Measurements from ENCODE around the gene RUNDC1. TPM values are rescaled to one million over a fixed set of nuclear protein-coding genes. Genes with fewer than 3 reads are reported as not detected.
"Not testable (repeated sequence)": the region's sequence is repeated elsewhere in the genome, so short reads cannot be mapped to it uniquely, and the experiment has no call there.

RUNDC1 gene
- total RNA-seq, result 5.3 TPM

DNA sequence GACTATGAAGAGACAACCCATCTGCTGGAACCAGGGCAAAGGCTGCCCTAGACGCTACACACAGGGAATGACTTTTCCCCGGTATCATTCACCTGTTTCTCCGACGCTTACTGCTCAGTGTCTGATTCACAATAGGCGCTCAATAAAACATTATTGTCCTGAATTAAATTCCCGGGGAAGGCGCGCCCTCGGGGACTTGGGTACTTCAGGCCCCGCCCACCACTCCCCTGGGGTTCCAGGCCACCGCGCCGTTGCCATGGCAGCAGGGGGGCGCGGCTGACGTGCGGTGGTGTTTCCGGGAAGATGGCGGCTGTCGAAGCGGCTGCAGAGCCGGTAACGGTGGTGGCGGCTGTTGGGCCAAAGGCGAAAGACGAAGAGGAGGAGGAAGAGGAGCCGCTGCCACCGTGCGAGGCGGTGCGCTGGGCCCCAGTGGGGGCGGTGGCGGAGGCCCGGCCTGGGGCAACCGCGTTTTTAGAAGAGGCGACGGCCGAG, at the start of gene RUNDC1:
TSS of gene RUNDC1 (plus strand) at position 292 of the 492 bp plus-strand sequence. CDS start at position 304, 12 bp downstream.
- ATAC-seq, result peak; percentile 95
- DNase-seq (ENCODE audit: low spot score), result peak; percentile 93

DNA sequence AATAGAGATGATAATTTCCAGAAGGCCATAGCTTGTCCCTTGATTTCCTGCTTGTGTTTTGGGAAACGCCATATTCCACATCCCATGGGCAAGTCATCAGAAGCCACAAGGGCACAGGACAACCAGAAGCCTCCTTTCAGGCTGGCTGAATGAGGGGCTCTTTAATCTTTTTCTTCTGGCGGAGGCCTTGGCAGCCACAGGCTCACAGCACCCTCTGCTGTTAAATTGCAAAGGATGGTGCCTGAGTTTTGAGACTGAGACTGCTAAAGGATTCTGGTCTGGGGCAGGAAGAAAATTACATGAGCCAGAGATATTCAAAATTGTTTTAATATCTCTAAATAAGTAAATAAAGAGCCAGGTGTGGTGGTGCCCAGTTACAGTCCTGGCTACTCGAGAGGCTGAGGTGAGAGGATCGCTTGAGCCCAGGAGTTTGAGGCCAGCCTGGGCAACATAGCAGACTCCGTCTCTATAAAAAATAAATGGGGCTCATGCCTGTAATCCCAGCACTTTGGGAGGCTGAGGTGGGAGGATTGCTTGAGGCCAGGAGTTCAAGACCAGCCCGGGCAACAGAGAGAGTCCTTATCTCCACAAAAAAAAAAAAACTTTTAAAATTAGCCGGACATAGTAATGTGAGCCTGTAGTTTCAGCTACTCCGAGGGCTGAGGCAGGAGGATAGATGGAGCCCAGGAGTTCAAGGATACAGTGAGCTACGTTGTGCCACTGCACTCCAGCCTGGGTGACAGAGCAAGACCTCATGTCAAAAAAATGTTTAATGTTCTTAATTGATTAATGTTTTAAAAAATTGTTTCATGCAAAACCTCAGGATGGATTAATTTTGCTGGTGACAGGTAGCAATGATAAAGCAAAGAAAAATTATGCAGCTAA, 42.4 kb upstream of the RUNDC1 start:
- no peak for DNase-seq (ENCODE audit: low spot score)
- ATAC-seq, result peak; percentile 90

- ATAC-seq (no peak), DNase-seq (ENCODE audit: low spot score) (no peak)
Measured at GRCh38 chr17:42944211-42944610, 36.2 kb upstream of the RUNDC1 start.

DNA sequence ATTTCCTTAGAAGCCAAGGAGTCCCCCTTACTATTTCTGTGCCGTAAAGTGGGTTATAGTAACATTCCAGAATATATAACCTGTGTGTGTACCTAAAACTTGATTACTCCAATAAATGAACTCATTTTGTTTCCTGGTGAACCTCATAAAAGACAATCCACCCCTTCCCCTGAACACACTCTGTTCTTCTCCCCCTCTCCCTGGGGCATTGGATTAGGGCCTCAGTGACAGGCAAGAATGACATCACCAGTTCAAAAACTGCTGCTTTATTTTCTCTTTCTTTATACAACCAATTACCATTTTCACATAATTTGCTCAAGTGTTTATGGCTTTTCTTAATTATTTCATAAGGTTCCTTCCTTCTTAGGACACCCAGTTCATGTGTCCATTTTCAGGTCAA, 33.6 kb upstream of the RUNDC1 start:
- DNase-seq (ENCODE audit: low spot score) (no peak), ATAC-seq (no peak)

DNA sequence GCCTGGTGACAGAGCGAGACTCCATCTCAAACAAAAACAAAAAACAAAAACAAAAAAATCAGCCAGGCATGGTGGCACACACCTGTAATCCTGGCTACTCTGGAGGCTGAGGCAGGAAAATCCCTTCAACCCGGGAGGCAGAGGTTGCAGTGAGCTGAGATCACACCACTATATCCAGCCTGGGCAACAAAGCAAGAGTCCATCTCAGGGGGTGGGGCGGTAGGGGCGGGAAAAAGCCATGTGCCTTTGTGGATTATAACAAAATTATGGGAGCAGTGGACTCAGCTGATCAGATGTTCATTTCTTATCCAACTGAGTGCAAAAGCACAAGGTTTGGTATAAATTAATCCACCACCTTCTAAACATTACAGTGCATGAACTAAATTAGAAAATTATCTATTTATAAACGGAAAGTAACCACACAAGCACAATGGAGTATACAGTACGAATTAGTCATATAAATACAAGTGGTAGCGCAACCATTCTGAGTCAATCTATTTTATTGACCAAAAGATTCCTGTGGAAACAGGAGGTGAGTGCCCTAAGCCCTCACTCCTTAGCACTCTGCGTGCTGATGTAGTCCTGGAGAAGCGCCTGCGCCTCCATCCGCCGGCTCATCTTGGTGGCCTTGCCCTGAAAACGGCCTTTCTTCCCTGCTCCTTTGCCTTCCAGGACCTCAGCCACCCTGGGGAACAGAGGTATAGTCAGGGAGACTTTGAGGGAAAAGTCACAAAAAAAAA, 30.2 kb upstream of the RUNDC1 start:
- DNase-seq (ENCODE audit: low spot score) (no peak), ATAC-seq (no peak)

DNA sequence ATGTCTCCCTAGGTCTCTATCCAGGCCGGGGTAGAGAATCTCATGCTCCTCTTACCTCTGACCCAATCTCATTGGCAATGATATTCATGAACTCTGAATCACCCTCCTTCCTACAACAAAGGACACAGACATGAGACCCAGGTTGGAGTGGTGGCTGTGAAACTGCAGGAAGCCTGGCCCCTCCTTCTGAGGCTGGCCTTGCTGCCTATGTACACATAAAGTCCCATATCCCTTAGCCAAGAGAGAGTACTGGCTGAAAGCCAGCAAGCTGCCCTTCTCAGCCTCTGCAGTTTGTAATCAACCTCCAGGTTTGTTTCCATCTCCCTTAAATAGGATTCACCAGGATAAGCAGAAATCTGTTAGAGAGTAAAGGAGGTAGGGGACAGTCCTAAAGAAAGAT, 26.7 kb upstream of the RUNDC1 start:
- DNase-seq (ENCODE audit: low spot score) (no peak), ATAC-seq (no peak)

- peak; percentile 98 for ATAC-seq
- DNase-seq (ENCODE audit: low spot score), result peak; percentile 95
Measured at GRCh38 chr17:42964161-42964932, 16.0 kb upstream of the RUNDC1 start, which contains the start of gene AARSD1. Gene AARSD1 (minus strand): TSS chr17:42964454. CDS start chr17:42964440, 14 bp downstream.

DNA sequence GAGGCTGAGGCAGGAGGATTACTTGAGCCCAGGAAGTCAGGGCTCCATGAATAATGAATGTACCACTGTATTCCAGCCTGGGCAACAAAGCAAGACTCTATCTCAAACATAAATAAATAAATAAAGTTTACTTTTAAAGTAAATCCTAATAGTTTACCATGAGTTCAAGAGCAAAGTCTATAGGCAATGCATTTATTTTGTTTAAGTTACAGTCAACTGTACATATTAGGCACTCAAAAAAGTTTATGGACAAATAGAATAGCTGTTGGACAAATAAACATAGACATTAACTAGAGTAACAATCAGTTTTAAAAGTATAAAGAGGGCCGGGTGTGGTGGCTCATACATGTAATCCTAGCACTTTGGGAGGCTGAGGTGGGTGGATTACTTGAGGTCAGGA, 12.4 kb upstream of the RUNDC1 start:
- ATAC-seq, result no peak
- no peak for DNase-seq (ENCODE audit: low spot score)

DNA sequence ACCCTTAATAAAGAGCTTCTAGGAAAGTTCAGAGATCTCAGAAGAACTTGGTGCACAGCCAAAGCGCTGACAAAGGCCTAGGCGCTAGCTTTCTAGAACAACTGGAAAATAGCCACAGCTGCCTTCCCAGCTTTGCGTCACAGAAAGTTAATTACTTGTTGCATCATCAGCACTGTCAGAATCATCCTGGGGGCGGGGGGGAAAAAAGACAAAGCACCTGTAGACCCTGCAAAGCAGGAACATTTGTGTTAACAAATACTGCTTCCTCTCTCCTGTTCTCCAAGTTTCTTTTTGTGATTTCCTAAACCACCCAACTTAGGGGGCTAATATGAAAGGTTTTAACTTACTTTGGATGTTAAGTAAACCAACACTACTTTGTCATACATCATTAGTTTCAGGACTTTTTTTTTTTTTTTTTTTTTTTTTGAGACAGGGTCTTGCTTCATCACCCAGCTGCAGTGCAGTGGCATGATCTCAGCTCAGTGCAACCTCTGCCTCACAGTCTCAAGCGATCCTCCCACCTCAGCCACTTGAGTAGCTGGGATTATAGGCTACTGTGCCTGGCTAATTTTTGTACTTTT, 11.3 kb upstream of the RUNDC1 start:
- no peak for ATAC-seq
- DNase-seq (ENCODE audit: low spot score), result no peak

DNA sequence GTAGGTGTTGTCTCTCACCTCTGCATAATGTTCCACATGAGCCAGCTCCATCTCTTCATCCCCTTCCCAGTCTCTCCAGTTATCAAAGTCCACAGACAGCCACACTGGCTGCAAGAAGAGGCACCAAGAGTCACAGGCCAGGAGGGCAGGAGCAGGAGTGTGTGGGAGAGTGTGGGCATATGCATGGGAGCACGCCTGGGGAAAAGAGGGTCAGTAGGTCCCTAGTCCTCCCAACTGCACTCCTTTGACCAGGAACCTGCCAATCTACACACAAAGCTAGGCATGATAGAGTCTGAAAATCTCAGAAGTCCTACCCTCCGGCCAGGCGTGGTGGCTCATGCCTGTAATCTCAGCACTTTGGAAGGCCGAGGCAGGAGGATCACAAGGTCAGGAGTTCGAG, 8.8 kb upstream of the RUNDC1 start:
- no peak for ATAC-seq
- no peak for DNase-seq (ENCODE audit: low spot score)

DNA sequence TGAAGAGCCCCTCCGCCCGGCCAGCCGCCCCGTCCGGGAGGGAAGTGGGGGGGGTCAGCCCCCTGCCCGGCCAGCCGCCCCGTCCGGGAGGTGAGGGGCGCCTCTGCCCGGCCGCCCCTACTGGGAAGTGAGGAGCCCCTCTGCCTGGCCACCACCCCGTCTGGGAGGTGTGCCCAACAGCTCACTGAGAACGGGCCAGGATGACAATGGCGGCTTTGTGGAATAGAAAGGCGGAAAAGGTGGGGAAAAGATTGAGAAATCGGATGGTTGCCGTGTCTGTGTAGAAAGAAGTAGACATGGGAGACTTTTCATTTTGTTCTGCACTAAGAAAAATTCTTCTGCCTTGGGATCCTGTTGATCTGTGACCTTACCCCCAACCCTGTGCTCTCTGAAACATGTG, 7.0 kb upstream of the RUNDC1 start:
- ATAC-seq; DNase-seq (ENCODE audit: low spot score): not testable (repeated sequence)

GRCh38 chr17:42975265-42975664, 5.1 kb upstream of the RUNDC1 start:
- no peak for DNase-seq (ENCODE audit: low spot score)
- ATAC-seq, result no peak

DNA sequence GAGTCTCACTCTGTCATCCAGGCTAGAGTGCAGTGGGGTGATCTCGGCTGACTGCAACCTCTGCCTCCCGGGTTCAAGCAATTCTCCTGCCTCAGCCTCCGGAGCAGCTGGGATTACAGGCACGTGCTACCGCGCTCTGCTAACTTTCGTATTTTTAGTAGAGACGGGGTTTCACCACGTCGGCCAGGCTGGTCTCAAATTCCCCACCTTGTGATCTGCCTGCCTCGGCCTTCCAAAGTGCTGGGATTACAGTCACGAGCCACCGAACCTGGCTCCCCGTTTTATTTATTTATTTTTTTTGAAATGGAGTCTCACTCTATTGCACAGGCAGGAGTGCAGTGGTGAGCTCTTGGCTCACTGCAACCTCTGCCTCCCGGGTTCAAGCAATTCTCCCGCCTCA, 4.7 kb upstream of the RUNDC1 start:
- not testable (repeated sequence) for DNase-seq (ENCODE audit: low spot score); ATAC-seq

DNA sequence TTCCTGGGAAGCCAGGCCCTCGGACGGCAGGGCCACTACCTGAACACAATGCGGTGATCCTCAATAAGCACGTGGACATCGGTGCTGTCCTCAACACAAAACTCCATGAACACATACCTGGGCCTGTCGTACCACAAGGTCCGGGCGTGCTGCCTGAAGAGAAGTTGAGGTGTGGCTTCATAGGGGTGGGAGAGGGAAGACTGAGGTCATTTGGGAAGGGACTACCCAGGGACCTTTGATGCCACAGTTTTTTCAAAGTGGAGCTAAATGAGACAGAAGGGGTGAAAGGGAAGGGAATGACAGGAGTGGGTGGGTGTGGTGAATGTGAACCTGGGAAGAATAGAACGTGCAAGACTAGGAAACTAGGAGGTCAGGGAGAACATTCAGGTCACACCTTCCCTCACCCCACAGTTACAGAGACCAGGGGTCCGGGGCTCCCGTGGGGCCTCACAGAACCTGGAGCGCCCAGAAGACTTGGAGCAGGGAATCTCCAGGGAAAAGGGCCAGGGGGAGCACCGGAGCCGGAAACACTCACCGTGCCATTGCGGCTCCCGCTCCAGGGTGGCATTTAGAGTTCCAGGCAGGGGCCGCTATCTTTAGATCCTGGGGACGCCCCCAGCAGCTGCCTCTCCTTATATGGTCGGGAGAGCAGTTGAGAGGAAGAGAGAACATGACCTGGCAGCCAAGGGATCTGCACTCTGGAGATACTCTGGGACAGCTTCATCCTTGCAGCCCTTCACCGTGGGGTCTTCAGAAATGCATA, 673 bp upstream of the RUNDC1 start, which contains the start of gene PTGES3L:
TSS of gene PTGES3L (minus strand) at position 570 of the 763 bp plus-strand sequence. CDS start at position 543, 27 bp downstream.
- ATAC-seq, result no peak
- no peak for DNase-seq (ENCODE audit: low spot score)

- peak; percentile 56 for DNase-seq (ENCODE audit: low spot score)
- ATAC-seq, result peak; percentile 86
Measured at GRCh38 chr17:42980766-42981397, 517 bp downstream of the RUNDC1 start.

GRCh38 chr17:42982266-42982665, 1.9 kb downstream of the RUNDC1 start:
- no peak for ATAC-seq
- no peak for DNase-seq (ENCODE audit: low spot score)

DNA sequence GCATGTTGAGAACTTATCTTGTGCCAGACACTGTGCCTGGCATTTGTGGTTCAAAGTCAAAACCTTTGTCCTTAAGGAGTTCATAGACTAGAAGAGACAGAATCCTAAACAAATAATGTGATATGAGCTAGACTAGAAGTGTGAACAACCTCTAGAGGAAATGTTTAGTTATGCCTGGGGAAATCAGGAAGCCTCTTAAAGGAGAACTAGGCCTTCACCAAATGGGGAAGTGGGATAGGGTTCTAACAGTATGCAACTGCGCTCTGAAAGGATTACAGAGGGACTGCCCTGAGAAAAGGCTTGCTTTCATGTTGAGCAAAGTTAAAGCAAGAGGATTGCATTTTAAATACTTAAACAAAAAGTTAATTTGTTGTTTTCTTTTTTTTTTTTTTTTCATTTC, 4.9 kb downstream of the RUNDC1 start:
- ATAC-seq (no peak), DNase-seq (ENCODE audit: low spot score) (no peak)

DNA sequence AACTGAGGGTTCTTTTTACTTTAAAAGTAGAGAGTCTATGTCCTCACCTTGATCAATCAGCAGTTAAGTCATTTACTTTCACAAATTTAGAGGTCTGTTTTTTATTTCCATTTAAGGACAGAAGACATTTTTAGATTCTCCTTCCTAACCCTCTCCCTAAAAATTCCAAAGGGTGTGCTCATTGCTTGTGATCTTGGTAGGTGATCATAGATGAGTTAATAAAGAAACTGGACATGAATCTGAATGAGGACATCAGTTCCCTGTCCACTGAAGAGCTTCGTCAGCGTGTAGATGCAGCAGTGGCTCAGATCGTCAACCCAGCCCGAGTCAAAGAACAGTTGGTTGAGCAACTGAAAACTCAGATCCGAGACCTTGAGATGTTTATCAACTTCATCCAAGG, 8.8 kb downstream of the RUNDC1 start:
- no peak for ATAC-seq
- DNase-seq (ENCODE audit: low spot score), result no peak
